Nucleus accumbens (tissue), 56 donors: ENCODE results near the gene AFF1.

Experiments used
- DNase-seq, 56 donors: peaks; one replicate each; lab custom pipeline; 2025; lab: John Stamatoyannopoulos, UW

The AFF1 gene

DNA sequence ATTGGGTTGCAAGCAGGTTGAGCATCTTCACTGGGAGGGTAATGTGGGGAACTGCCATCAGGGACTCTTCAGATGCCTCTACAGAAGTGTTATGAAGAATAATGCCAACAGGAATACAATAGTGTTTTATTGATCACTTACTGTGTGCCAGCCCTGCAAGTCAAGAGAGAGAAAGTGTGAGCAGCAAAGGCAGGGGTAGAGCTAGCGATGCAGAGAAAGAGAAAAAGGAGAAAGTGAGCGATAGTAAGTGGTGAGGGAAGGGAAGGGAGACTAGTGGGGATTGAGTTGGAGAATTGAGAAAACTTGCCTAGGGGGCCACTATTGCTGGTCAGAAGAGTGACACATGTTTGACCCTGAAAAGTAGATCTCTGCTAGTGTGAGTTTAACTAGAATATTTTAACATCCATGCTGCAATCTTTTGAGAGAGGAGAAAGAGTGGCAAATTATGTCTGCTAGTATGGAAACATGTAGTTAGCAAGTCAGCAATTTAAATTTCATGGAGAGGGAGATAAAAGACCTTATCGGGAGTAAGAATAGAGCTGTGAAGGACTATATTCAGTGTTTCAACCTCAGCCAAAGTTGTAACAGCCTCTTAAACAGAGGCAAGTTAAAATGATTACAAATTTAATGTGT, 12.2 kb downstream of the AFF1 start:
- DNase-seq = no peak

DNA sequence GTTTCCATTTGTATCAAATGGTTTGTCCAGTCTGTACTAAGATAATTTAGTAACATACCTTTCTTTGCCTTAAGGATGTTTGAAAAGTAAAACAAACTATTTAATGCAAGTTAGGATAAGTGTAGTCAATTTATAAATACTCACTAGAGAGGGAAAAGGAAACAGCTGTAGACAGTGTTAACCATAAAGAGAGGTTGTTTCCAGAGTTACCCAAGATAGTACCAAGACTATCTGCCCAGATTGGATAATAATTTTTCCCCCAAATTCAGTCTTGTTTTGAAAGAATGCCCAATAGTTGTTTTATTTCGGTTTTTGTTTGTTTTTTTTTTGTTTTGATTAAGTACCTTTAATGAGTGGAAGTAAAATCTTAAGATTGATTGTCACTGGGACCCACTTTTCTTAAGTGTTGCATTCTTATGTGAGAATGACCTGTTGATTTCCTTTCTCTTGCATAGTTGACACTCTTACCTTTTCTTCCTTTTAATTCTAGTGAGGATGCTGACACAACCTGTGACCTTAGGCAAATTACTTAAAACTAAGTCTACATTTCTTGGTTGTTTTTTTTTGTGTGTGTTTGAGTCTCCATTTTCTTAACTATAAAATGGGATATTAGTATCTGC, 12.8 kb downstream of the AFF1 start:
- no peak for DNase-seq

DNA sequence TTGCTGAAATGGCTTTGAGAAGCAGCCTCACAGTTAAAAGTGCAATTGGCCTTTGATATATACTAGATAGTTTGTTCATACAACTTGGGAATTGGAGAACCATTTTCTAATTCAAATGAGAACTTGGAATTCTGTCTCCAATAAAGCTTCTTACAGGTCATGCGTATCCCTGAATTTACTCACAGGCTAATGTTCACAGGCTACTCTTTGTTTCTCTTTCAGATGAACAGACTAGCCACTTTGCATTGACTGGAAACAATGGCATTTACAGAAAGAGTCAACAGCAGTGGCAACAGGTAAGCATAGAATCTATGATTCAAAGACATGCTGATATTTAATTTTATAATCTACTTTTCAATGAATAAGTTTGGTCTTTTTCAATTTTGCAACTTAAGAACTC, 13.5 kb downstream of the AFF1 start:
- DNase-seq = no peak

- DNase-seq = no peak
Observed at GRCh38 chr4:86950831-86951525, 16.2 kb downstream of the AFF1 start.

- DNase-seq = no peak
Observed at GRCh38 chr4:86955888-86956451, 21.2 kb downstream of the AFF1 start.

DNA sequence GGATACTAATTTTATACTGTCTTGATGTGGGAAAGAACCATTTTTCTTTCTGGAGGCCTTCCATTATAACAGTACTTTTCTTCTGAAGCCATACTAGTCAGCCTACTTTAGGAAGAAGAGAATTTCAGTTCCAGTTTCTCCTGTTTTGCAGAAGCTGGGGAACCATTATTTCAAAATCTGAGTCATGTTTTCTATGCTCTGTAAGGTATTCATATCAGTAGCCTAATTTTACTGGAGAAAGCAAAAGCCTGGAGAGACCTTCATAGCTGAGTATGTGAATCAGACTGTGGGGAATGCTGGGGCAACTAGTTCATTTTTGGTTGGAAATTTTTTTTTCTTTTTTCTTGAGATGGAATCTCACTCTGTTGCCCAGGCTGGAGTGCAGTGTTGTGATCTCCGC, 22.4 kb downstream of the AFF1 start:
- DNase-seq = no peak

- DNase-seq = peak in 2 of 56 donors; percentile 0 to 7
Observed at GRCh38 chr4:86959588-86960500, 25.0 kb downstream of the AFF1 start.

GRCh38 chr4:86960557-86960961, 25.7 kb downstream of the AFF1 start:
- no peak for DNase-seq

DNA sequence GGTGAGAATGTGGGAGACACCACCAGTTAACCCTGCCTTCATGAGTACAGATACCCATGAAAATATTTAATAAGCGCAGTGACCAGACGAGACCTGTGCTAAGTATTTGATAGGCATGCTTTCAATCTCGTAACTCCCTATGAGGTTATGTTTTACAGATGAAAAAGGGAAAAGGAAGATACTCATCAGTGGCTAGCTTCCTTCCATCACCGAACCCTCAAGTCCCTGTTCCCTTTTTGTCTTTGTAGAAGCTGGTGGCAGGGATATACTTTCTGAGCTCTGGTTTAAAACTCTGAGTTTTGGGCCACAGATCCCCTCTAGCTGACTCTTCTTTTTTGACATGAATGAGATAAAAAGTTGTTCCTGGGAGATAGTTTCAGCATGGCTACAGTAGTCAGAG, 26.3 kb downstream of the AFF1 start:
- DNase-seq = no peak

GRCh38 chr4:86961605-86962295, 26.9 kb downstream of the AFF1 start:
- DNase-seq = no peak

GRCh38 chr4:86963697-86964096, 28.9 kb downstream of the AFF1 start:
- no peak for DNase-seq

- DNase-seq = no peak
Observed at GRCh38 chr4:86965019-86965976, 30.5 kb downstream of the AFF1 start.

- DNase-seq = no peak
Observed at GRCh38 chr4:86967073-86967472, 32.3 kb downstream of the AFF1 start.

DNA sequence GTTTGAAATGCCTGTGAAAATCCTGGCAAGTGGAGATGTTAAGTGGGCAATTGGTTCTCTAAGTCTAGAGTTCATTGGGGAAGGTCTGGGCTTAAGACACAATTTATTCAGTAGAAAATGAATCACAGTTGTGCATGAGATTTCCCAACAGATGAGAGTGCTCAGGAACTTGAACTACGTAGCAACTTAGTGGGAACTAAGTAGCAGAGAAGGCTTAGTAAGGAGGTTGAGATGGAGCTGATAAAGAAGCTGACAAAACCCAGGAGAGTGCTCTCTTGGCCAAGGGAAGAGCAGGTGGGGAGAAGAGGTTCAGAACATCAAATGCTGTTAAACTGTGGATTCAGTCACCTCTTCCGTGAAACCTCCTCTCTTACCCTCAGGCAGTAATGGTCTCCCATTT, 33.0 kb downstream of the AFF1 start:
- DNase-seq = no peak

DNA sequence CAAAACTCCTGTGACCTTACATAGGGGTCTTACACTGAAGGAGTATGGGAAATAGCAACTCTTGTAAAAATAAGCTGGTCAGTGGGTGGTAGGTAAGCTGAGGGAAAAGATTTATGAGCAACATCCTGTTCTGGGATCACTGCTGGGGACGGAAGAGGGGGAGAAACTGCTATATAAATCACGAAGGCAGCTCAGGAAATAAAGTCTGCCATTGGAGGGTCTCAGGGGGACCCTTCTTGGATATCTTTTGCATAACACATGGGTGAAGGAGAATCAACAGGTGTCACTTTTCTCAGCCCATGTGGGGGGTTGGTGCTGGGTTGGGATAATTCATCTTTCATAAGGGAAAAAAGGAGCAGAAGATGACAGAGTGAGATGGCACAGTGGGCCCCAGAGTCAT, 33.7 kb downstream of the AFF1 start:
- DNase-seq = no peak

DNA sequence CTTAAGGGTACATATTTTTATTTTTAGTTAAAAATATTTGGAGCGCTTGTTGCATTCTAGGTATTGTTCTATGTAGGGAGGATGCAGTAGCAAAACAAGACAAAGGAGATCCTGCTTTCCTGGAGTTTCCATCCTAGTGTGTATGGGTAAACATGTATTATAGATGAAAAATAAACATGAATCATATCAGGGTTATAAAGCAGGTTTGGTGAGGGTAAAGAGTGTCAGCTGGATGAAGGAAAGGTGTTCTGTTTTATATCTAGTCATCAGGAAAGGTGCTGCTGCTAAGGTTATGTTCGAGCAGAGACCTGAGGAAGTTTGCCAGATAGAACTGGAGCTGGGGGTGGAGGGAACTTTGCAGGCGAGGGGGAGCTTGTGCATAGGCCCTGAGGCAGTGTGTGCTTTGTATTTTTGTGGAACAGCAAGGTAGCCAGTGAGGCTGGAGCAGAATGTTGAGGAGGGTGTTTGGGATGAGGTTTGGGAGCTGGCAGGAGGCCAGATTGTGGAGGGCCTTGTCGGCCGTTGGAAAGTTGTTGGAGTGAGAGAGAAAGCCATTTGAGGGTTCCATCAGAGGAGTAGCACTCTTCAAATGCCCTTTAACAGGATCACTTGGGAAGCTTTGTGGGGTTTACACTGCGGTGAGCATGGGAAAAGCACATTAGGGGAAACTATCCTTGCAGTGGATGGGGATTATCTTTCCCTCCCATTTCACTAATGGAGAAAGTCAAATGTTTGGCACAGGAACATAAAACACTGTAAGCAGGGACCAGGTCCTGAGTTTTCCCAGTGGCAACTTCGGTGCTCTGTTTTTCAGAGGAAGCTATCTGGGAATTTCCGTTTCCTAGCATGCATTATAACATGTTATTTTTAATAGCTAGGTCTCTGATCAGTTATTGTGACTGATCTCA, 35.9 kb downstream of the AFF1 start:
- DNase-seq = peak in 2 of 56 donors; percentile 2 to 4

DNA sequence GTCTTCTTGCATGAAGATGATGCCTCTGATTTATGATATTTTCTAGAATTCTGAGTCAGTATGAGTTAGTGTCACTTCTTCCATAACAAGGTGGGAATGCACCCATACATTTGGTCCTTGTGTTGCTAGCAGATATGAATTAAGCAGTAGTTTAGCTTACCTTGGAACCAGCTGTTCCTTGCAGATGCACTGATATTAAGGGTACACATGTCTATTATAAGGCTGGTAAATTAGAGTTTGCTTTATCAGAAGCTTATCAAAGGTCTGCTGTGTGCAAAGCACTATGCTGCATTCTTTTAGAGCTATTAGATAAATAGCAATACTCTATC, 36.5 kb downstream of the AFF1 start:
- no peak for DNase-seq

- DNase-seq = no peak
Observed at GRCh38 chr4:86972997-86973396, 38.2 kb downstream of the AFF1 start.
